ENCODE data around the gene CALM1. TPM values are rescaled to one million over a fixed set of nuclear protein-coding genes. Genes with fewer than 3 reads are reported as not detected.
"Not testable (repeated sequence)": the region's sequence is repeated elsewhere in the genome, so short reads cannot be mapped to it uniquely, and the experiment has no call there.

Gene CALM1
- total and polyA plus RNA-seq, 3 donors from 2014 or later, result 379 to 526 (median 428) TPM

DNA sequence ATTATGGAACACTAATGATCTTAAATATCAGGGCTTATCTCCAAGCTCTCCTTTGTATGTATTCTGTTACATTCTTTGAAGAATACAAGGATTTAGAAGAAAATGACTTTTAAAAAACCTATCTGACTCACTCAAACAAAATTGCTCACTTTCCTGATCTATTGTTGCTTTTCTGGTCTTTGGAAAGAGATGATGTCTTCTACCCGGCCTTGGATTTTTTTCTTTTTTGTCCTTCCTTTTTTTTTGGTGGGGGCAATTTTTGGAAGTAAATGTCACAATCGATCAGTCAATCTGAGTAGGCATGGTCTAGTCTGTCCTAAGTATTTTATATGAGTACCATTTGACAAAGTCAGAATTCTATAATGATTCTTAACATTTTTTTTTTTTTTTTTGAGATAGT lies 10.5 kb upstream of the CALM1 start:
- WGBS, 2 donors, result 85 to 87% methylated on average over 2 of the region's 2 CpGs
- H3K36me3 ChIP-seq (ENCODE audit: low read depth, missing control alignments), result no peaks in the 10 kb centered on the region
- H3K4me3 ChIP-seq, result no peak overlapping the region
- intact Hi-C loops (cut with DNase I; ENCODE audit: low total_unique reads), result no loop called here
- no peaks in the 10 kb centered on the region for H3K9me3 ChIP-seq
- no peak for DNase-seq
- H3K27ac ChIP-seq, result peak overlapping the region in 1 of 2 donors; percentile 71
- H3K4me1 ChIP-seq, result peaks cover 36% of the 10 kb centered on the region
- TF ChIP-seq, protein P1, sequence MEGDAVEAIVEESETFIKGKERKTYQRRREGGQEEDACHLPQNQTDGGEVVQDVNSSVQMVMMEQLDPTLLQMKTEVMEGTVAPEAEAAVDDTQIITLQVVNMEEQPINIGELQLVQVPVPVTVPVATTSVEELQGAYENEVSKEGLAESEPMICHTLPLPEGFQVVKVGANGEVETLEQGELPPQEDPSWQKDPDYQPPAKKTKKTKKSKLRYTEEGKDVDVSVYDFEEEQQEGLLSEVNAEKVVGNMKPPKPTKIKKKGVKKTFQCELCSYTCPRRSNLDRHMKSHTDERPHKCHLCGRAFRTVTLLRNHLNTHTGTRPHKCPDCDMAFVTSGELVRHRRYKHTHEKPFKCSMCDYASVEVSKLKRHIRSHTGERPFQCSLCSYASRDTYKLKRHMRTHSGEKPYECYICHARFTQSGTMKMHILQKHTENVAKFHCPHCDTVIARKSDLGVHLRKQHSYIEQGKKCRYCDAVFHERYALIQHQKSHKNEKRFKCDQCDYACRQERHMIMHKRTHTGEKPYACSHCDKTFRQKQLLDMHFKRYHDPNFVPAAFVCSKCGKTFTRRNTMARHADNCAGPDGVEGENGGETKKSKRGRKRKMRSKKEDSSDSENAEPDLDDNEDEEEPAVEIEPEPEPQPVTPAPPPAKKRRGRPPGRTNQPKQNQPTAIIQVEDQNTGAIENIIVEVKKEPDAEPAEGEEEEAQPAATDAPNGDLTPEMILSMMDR (IDR thresholded peaks at IDR 0.05), result no peak
- TF ChIP-seq POLR2A (IDR thresholded peaks at IDR 0.05), result no peak
- H3K27me3 ChIP-seq, result no peaks in the 10 kb centered on the region

DNA sequence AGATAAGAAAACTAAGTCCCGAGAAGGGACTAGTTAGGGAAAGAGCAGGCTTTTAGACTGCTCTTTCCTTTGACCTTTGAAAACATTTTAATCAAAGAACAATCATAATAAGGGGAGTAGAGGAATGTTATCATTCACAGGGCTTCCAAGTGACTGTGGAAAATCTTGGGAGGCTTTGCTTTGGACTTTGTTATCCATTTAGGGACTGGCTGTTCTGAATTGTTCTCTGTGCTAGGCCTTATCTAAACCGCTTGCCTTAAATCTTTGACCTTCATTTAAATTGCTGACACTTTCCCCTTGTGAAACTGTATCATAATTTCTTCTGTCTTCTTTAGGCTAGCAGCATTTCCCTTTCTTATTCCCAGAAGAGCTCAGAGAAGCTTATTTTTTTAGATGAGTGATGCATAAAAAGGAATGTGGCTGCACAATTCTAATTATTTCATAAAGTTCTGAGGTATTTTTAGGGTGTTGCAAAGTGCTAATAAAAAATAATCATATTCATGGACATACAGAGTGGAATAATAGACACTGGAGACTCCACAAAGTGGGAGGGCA lies 9.5 kb upstream of the CALM1 start:
- WGBS, 2 donors, result 34 to 43% methylated on average over 2 of the region's 2 CpGs
- H3K36me3 ChIP-seq (ENCODE audit: low read depth, missing control alignments), result no peaks in the 10 kb centered on the region
- DNase-seq, result no peak
- H3K9me3 ChIP-seq, result no peaks in the 10 kb centered on the region
- peaks cover 27% of the 10 kb centered on the region for H3K4me1 ChIP-seq
- H3K27me3 ChIP-seq, result no peaks in the 10 kb centered on the region
- H3K4me3 ChIP-seq, result no peak overlapping the region
- intact Hi-C loops (cut with DNase I; ENCODE audit: low total_unique reads), result no loop called here
- TF ChIP-seq, protein P1 (IDR thresholded peaks at IDR 0.05), result no peak
- TF ChIP-seq POLR2A (IDR thresholded peaks at IDR 0.05), result no peak
- peak overlapping the region; percentile 64 to 71 for H3K27ac ChIP-seq

DNA sequence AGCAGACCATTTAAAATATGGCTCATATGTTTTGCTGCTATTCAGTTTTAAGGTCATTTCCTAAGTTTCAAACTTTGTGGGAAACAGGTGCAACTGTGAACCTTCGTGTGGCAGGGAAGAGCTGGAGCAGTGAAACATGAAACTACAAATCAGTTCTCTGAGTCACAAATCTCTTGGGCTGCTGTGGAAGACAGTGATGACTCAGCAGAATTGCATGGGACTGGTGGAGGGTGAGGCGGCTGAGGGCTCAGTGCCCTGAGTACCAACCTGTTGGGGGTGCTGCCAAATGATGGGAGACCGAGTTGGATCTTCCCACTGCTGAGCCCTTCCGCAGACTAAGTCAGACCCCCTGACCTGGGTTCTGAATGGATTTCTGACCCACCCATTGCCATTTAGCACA lies 8.4 kb upstream of the CALM1 start:
- peak overlapping the region in 1 of 2 donors; percentile 55 for H3K27ac ChIP-seq
- TF ChIP-seq POLR2A (IDR thresholded peaks at IDR 0.05), result no peak
- TF ChIP-seq, protein P1 (IDR thresholded peaks at IDR 0.05), result no peak
- H3K27me3 ChIP-seq, result no peaks in the 10 kb centered on the region
- no peak for DNase-seq
- H3K4me3 ChIP-seq, result no peak overlapping the region
- intact Hi-C loops (cut with DNase I; ENCODE audit: low total_unique reads), result no loop called here
- H3K9me3 ChIP-seq, result no peaks in the 10 kb centered on the region
- WGBS, 2 donors, result 74 to 82% methylated on average over 4 of the region's 4 CpGs
- peaks cover 27% of the 10 kb centered on the region for H3K4me1 ChIP-seq
- no peaks in the 10 kb centered on the region for H3K36me3 ChIP-seq (ENCODE audit: low read depth, missing control alignments)

DNA sequence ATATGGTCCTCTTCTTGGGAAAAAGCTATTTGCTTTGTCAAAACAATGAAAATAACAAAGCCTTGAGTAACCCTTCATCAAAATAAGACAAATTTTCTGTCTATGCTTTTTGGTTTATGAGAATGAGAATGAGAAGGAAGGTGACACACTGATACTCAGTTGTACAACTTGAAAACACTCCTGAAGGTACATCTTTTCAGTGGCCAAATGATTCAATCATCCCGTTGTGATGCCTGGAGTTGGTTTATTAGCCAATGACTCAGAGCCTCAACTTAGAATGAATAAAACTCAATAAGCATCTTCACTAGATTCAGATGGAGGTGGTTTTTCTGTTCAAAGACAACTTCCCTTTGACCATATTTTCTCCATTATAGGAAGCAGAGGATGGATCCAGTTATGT lies 7.8 kb upstream of the CALM1 start:
- DNase-seq, result no peak
- Histone ChIP-seq H3K4me3 (no peak overlapping the region), H3K4me1 (peaks cover 27% of the 10 kb centered on the region), H3K9me3 (no peaks in the 10 kb centered on the region), H3K27me3 (no peaks in the 10 kb centered on the region), H3K27ac (no peak overlapping the region), H3K36me3 (ENCODE audit: low read depth, missing control alignments) (no peaks in the 10 kb centered on the region)
- TF ChIP-seq, protein P1 (IDR thresholded peaks at IDR 0.05), result no peak
- no peak for TF ChIP-seq POLR2A (IDR thresholded peaks at IDR 0.05)
- intact Hi-C loops (cut with DNase I; ENCODE audit: low total_unique reads), result no loop called here
- 76 to 87% methylated on average over 1 of the region's 1 CpG for WGBS, 2 donors

DNA sequence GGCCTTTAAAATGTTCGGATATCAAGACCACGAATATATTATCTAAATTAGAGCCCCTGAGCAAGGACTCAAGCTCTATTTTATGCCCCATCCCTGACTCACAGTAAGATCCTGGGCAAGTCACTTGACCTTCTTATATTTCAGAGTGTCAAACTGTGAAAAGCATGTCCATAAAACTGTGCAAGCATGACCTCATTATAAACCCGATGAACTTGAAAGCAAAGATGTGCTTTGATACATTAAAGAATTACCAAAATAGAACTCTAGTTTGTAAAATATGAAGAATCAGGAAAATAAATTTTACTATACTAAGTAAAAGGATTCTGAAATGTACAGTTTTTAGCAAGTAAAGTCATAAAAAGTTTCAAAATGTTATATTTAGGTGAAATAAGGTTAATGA lies 2.9 kb upstream of the CALM1 start:
- Histone ChIP-seq H3K27ac (no peak overlapping the region), H3K4me1 (no peaks in the 10 kb centered on the region), H3K9me3 (no peaks in the 10 kb centered on the region), H3K27me3 (no peaks in the 10 kb centered on the region), H3K36me3 (ENCODE audit: low read depth, missing control alignments) (no peaks in the 10 kb centered on the region), H3K4me3 (no peak overlapping the region)
- DNase-seq, result no peak
- intact Hi-C loops (cut with DNase I; ENCODE audit: low total_unique reads), result no loop called here
- WGBS, 2 donors, result 78 to 82% methylated on average over 3 of the region's 3 CpGs
- TF ChIP-seq, protein P1 (IDR thresholded peaks at IDR 0.05), result no peak
- no peak for TF ChIP-seq POLR2A (IDR thresholded peaks at IDR 0.05)

DNA sequence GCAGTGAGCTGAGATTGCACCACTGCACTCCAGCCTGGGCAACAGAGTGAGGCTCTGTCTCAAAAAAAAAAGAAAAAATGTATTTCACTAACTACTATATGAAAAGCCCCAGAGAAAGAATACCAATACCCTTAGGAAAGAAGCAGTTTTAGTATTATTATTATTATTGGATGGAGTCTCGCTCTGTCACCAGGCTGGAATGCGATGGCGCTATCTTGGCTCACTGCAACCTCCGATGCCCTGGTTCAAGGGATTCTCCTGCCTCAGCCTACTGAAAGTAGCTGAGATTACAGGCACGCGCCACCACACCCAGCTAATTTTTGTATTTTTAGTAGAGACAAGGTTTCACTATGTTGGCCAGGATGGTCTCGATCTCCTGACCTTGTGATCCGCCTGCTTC lies 2.0 kb upstream of the CALM1 start:
- H3K9me3 ChIP-seq; DNase-seq; H3K27ac ChIP-seq; H3K4me1 ChIP-seq; H3K27me3 ChIP-seq; H3K4me3 ChIP-seq; H3K36me3 ChIP-seq (ENCODE audit: low read depth, missing control alignments): not testable (repeated sequence)
- intact Hi-C loops (cut with DNase I; ENCODE audit: low total_unique reads), result loop anchor here (5.0 kb wide), 1 partner anchor 363 kb away; no protein-coding TSS in a partner anchor
- 89 to 92% methylated on average over 8 of the region's 8 CpGs for WGBS, 2 donors

Measured in testis (tissue), 3 donors.